Mucosa of descending colon (tissue), 3 donors: ENCODE measurements around the gene MYOZ2. TPM values are rescaled to one million over a fixed set of nuclear protein-coding genes. Genes with fewer than 3 reads are reported as not detected.
A peak's percentile ranks its signal among the peaks of the same experiment; 100 is the strongest.

Experiments
- ATAC-seq: fragments of 200-7000 bp; cut with Tn5 transposase; one replicate; pipeline ENCODE4 v1.9.1; 2020; ENCODE audit warnings: mild to moderate bottlenecking, moderate library complexity
- DNase-seq, 3 donors: peaks; one replicate each; pipeline ENCODE4 v3.0.0-alpha.2; 2020
- H3K36me3 ChIP-seq: fragments of 200-600 bp; one replicate; pipeline ENCODE4 v1.8.0; 2021; ENCODE audit warnings: low read depth, mild to moderate bottlenecking
- H3K4me1 ChIP-seq: fragments of 200-600 bp; one replicate; pipeline ENCODE4 v1.8.0; 2021; ENCODE audit warnings: low read depth, mild to moderate bottlenecking
- H3K4me3 ChIP-seq: fragments of 200-600 bp; one replicate; pipeline ENCODE4 v1.8.0; 2021; ENCODE audit warnings: mild to moderate bottlenecking
- H3K9me3 ChIP-seq: fragments of 200-600 bp; one replicate; pipeline ENCODE4 v1.8.0; 2021; ENCODE audit warnings: mild to moderate bottlenecking
- intact Hi-C, 2 donors: fragments of 100-400 bp; cut with DNase I in 1 of 2; cut with micrococcal nuclease in 1 of 2; formaldehyde crosslinking; loops; one replicate each; pipeline versions ENCODE4 v1.11.0 to v1.11.1; 2022; cut with DNase I, micrococcal nuclease
- total RNA-seq, 3 donors: library from RNA; stranded (reverse); fragmentation: NEBNext Ultra II Directional in 2 of 3; extraction: Animal tissue kit (Norgen Biotek cat#: 25700) in 2 of 3; gene quantifications; one replicate each; pipeline versions ENCODE4 v1.2.1 to v1.2.4, GENCODE V29; 2021 to 2023
- TF ChIP-seq, protein P1 (sequence below): fragments of 200-600 bp; IDR thresholded peaks from one replicate; pipeline ENCODE4 v1.8.0; 2022; ENCODE audit warnings: antibody characterized with exemption, mild to moderate bottlenecking
- donor health status: DM: no; HTN: no; CAD: no; lungs with moderate emphysema.
- donor health status: DM: no; HTN: no; CAD: no.
- donor health status: DM: no; HTN: yes; CAD: no.

MYOZ2 gene
- total RNA-seq, 3 donors from 2014 or later: 0.20 to 0.63 (median 0.29) TPM

DNA sequence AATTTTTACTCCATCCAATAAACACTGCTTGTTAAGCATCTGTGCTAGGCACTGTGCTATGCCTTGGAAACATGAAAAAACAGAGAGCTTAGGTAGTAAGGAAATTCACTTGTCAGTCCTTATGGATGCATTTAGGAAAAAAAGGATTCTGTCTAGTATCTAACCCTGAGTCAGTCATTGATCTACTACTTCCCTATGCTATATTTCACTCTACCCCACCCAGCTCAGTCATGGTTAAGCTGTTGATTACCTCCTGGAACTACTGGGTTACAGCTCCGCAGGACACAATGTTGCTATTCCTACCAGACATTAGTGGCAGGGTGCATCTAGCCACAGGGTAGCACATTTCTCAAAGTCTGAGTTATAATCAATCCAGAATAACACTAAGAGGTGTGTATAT is 74.0 kb downstream of the MYOZ2 start:
- DNase-seq: no peak
- Histone ChIP-seq H3K4me3 (no peak overlapping the region), H3K4me1 (peaks cover 15% of the 10 kb centered on the region), H3K9me3 (no peaks in the 10 kb centered on the region), H3K36me3 (peaks cover 5% of the 10 kb centered on the region)
- intact Hi-C loops: no loop called here
- ATAC-seq: peak; percentile 20
- TF ChIP-seq, protein P1, sequence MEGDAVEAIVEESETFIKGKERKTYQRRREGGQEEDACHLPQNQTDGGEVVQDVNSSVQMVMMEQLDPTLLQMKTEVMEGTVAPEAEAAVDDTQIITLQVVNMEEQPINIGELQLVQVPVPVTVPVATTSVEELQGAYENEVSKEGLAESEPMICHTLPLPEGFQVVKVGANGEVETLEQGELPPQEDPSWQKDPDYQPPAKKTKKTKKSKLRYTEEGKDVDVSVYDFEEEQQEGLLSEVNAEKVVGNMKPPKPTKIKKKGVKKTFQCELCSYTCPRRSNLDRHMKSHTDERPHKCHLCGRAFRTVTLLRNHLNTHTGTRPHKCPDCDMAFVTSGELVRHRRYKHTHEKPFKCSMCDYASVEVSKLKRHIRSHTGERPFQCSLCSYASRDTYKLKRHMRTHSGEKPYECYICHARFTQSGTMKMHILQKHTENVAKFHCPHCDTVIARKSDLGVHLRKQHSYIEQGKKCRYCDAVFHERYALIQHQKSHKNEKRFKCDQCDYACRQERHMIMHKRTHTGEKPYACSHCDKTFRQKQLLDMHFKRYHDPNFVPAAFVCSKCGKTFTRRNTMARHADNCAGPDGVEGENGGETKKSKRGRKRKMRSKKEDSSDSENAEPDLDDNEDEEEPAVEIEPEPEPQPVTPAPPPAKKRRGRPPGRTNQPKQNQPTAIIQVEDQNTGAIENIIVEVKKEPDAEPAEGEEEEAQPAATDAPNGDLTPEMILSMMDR: no peak

DNA sequence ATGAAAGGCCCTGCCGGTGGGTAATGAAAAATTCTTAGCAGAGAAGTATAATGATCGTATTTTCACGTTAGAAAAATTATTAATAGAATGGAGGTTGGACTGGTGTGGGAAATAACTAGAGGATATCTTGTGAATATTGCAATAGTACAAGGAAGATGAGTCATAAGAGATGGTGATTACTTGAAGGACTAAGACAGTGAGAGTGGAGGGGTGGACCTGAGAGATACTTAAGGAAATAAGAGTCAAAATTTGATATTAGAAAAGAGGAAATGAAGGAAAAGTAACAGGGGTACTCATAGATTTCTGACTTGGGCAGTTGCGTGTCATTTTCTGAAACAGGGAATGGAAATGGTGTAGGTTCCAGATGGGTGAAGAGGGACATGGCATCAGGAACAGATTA is 75.1 kb downstream of the MYOZ2 start:
- Histone ChIP-seq H3K36me3 (peaks cover 5% of the 10 kb centered on the region), H3K4me3 (no peak overlapping the region), H3K9me3 (no peaks in the 10 kb centered on the region), H3K4me1 (peaks cover 21% of the 10 kb centered on the region)
- TF ChIP-seq, protein P1: no peak
- no peak for ATAC-seq
- intact Hi-C loops: no loop called here
- no peak for DNase-seq

DNA sequence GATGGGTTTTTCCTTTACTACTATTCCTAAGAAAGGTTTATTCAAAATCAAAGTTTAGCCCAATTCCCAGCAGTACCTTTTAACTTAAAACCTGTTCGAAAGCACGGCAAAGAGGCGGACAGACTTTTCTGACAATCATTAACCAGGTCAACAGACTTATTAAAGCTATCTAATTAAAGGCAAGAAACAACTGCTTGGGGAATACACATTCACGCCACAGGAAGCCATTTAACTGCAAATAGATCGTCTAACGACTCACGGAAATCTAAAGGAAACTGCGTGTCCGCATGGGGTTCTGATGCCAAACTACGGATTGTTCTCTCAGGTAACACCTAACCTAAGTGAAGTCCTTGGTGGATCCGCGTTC is 76.2 kb downstream of the MYOZ2 start:
- no peak for DNase-seq
- H3K4me1 ChIP-seq: peaks cover 21% of the 10 kb centered on the region
- peak overlapping the region; percentile 83 for H3K4me3 ChIP-seq
- TF ChIP-seq, protein P1: no peak
- peak; percentile 2 for ATAC-seq
- H3K9me3 ChIP-seq: no peaks in the 10 kb centered on the region
- intact Hi-C loops: no loop called here
- H3K36me3 ChIP-seq: peaks cover 5% of the 10 kb centered on the region

DNA sequence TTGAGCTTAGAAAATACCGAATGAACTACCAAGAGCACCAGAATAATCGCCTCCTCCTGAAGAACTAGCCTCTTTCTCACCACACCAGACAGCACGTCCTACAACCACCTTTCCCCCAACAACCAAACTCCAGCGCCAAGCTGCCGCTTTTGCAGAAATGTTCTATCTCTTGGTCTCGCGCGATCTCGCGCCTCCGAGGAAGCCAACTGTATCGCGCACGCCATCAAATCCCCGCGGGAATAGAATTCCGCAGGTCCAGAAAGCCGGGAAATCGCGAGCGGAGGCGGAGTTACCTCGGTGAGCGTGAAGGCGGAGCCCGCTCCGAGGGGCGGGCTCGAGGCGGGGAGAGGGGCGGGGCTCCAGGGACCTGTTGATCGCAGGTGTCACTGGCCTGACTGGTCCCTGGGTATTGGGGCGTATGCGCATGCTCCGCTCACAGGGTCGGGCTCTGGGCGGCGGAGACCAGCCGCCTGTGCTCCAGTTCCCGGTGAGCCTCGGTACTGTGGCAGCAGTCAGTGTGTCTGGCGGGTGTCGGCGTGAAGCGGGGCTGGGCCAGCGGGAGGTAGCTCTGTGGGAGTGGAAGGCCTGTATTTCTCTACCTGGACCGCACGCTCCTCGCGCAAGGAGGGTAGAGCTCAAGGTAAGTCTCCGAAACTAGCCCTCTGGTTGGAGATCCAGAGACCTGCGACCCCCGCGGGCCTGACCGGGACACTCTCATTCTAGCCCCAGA is 76.8 kb downstream of the MYOZ2 start, which contains the start of gene USP53:
TSS of gene USP53 (plus strand) at position 480 of the 730 bp plus-strand sequence. CDS start 27,047 bp downstream, outside the sequence.
- Histone ChIP-seq H3K4me3 (peak within 1 kb of the TSS; percentile 83), H3K9me3 (no peaks in the 10 kb centered on the region), H3K36me3 (peaks cover 5% of the 10 kb centered on the region), H3K4me1 (peaks cover 25% of the 10 kb centered on the region)
- ATAC-seq (peak; percentile 94), DNase-seq (peak; percentile 99 to 100 (median 99))
- intact Hi-C loops: no loop called here
- TF ChIP-seq, protein P1: peak; percentile 10

DNA sequence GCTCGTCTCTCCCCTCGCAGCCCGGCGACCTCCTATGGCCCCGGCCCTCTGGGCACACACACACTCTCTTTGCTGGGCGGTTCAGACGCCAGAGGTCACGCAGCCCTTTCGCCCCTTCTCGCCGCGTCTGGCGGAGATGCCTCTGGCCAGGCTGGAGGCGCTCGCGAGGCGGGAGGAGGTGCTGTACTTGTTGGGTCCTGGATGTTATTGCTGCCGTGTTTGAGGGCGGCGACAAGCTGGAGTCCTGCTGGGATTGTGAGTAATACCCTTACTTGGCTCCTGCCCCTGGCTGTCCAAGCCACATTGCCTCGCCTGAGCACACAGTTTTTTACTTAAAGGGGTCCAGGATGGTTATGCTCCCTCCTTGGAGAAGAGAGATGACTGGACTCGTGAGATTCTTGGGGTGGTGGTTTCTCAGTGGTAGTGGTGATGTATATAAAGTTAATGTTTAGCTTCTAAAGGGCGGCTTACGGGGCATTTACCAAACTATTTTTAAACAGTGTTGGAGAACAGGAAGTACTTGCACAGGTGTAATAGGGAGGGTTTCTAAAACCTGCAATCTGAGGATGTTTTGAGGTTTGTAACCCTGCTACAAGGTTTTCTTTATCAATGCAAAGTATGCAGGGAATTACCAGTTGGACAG is 77.5 kb downstream of the MYOZ2 start:
- peak; percentile 82 to 90 (median 87) for DNase-seq
- Histone ChIP-seq H3K9me3 (no peaks in the 10 kb centered on the region), H3K4me1 (peaks cover 28% of the 10 kb centered on the region), H3K4me3 (peak overlapping the region; percentile 83), H3K36me3 (peaks cover 5% of the 10 kb centered on the region)
- ATAC-seq: peak; percentile 71
- TF ChIP-seq, protein P1: no peak
- intact Hi-C loops: no loop called here
